Measurements from ENCODE around the gene FOXP1. TPM values are rescaled to one million over a fixed set of nuclear protein-coding genes. Genes with fewer than 3 reads are reported as not detected.
A peak's percentile ranks its signal among the peaks of the same experiment; 100 is the strongest.

The FOXP1 gene
- total RNA-seq, 1 experiment from 2014 or later, result 58.4 TPM

GRCh38 chr3:71066849-71067261, 516.7 kb downstream of the FOXP1 start:
- BruUV-seq (replicated peaks), result no TSS peak
- Histone ChIP-seq H3K27me3 (replicated peaks; ENCODE audit: insufficient read depth, low read depth, low read length, poor library complexity) (no peaks in the 10 kb centered on the region), H3K36me3 (ENCODE audit: insufficient read depth, low read length, poor library complexity, severe bottlenecking) (no peaks in the 10 kb centered on the region), H3K4me3 (ENCODE audit: low read depth, low read length, poor library complexity, severe bottlenecking) (no peak overlapping the region), H3K9me3 (ENCODE audit: low read depth, low read length, poor library complexity, severe bottlenecking) (no peaks in the 10 kb centered on the region), H3K4me1 (ENCODE audit: insufficient read depth, low read length, poor library complexity, severe bottlenecking) (peaks cover 52% of the 10 kb centered on the region), H3K27ac (ENCODE audit: low read depth, low read length, poor library complexity, severe bottlenecking) (peak overlapping the region; percentile 47)
- ChIA-PET POLR2A (ENCODE audit: low non-redundant PET) (no interaction called here), CTCF (no interaction called here)
- intact Hi-C loops (cut with micrococcal nuclease; ENCODE audit: unreplicated experiment), result loop anchor here (5.0 to 10.0 kb wide), 4 partner anchors 60 to 518 kb away; partner anchors contain the start of gene FOXP1
- TF ChIP-seq CTCF (conservative IDR thresholded peaks at IDR 0.05; ENCODE audit: low read depth, low read length) (no peak), EZH2 (IDR thresholded peaks at IDR 0.05; ENCODE audit: borderline replicate concordance, low read depth, low read length, poor library complexity, severe bottlenecking) (no peak)
- DNase-seq (ENCODE audit: low spot score), result peak; percentile 47

GRCh38 chr3:71066356-71066755, 517.2 kb downstream of the FOXP1 start:
- Histone ChIP-seq H3K27ac (ENCODE audit: low read depth, low read length, poor library complexity, severe bottlenecking) (peak overlapping the region; percentile 47), H3K27me3 (replicated peaks; ENCODE audit: insufficient read depth, low read depth, low read length, poor library complexity) (no peaks in the 10 kb centered on the region), H3K9me3 (ENCODE audit: low read depth, low read length, poor library complexity, severe bottlenecking) (no peaks in the 10 kb centered on the region), H3K4me1 (ENCODE audit: insufficient read depth, low read length, poor library complexity, severe bottlenecking) (peaks cover 55% of the 10 kb centered on the region), H3K4me3 (ENCODE audit: low read depth, low read length, poor library complexity, severe bottlenecking) (no peak overlapping the region), H3K36me3 (ENCODE audit: insufficient read depth, low read length, poor library complexity, severe bottlenecking) (no peaks in the 10 kb centered on the region)
- ChIA-PET POLR2A (ENCODE audit: low non-redundant PET) (no interaction called here), CTCF (no interaction called here)
- TF ChIP-seq EZH2 (IDR thresholded peaks at IDR 0.05; ENCODE audit: borderline replicate concordance, low read depth, low read length, poor library complexity, severe bottlenecking), result no peak
- intact Hi-C loops (cut with micrococcal nuclease; ENCODE audit: unreplicated experiment), result loop anchor here (5.0 to 10.0 kb wide), 4 partner anchors 59 to 518 kb away; partner anchors contain the start of gene FOXP1
- BruUV-seq (replicated peaks), result no TSS peak
- no peak for DNase-seq (ENCODE audit: low spot score)

- POLR2A ChIA-PET (ENCODE audit: low non-redundant PET), result no interaction called here
- no peak for DNase-seq (ENCODE audit: low spot score)
- no TSS peak for BruUV-seq (replicated peaks)
These were observed 517.8 kb downstream of the FOXP1 start for GRCh38 chr3:71065764-71066013.

More at GRCh38 chr3:71065764-71066013, 517.8 kb downstream of the FOXP1 start:
- peaks cover 57% of the 10 kb centered on the region for H3K4me1 ChIP-seq (ENCODE audit: insufficient read depth, low read length, poor library complexity, severe bottlenecking)
- no peak for TF ChIP-seq CTCF (conservative IDR thresholded peaks at IDR 0.05; ENCODE audit: low read depth, low read length)
- no peak for TF ChIP-seq EZH2 (IDR thresholded peaks at IDR 0.05; ENCODE audit: borderline replicate concordance, low read depth, low read length, poor library complexity, severe bottlenecking)
- H3K27ac ChIP-seq (ENCODE audit: low read depth, low read length, poor library complexity, severe bottlenecking), result peak overlapping the region; percentile 83
- H3K27me3 ChIP-seq (replicated peaks; ENCODE audit: insufficient read depth, low read depth, low read length, poor library complexity), result no peaks in the 10 kb centered on the region
- no peaks in the 10 kb centered on the region for H3K9me3 ChIP-seq (ENCODE audit: low read depth, low read length, poor library complexity, severe bottlenecking)
- intact Hi-C loops (cut with micrococcal nuclease; ENCODE audit: unreplicated experiment), result loop anchor here (5.0 to 10.0 kb wide), 4 partner anchors 58 to 519 kb away; partner anchors contain the start of gene FOXP1
- CTCF ChIA-PET, result no interaction called here
- H3K36me3 ChIP-seq (ENCODE audit: insufficient read depth, low read length, poor library complexity, severe bottlenecking), result no peaks in the 10 kb centered on the region
- H3K4me3 ChIP-seq (ENCODE audit: low read depth, low read length, poor library complexity, severe bottlenecking), result peak overlapping the region; percentile 59
